Parathyroid adenoma (tissue), 2 donors: Measurements from ENCODE around the gene KPNA1.

ENCODE experiments used
- H2AFZ ChIP-seq: fragments of 300-600 bp; sonication (generic); one replicate; pipeline ENCODE4 v1.7.0; 2017; ENCODE audit warnings: antibody characterized with exemption, mild to moderate bottlenecking
- H3K27ac ChIP-seq: fragments of 300-600 bp; sonication (generic); one replicate; pipeline ENCODE4 v1.7.0; 2017
- H3K27me3 ChIP-seq: fragments of 300-600 bp; sonication (generic); one replicate; pipeline ENCODE4 v1.7.0; 2017; ENCODE audit warnings: low read length; ENCODE audit not compliant: control insufficient read depth, insufficient read depth
- H3K36me3 ChIP-seq: fragments of 300-600 bp; sonication (generic); one replicate; pipeline ENCODE4 v1.7.0; 2017; ENCODE audit warnings: low read length; ENCODE audit not compliant: control insufficient read depth, insufficient read depth
- H3K4me1 ChIP-seq: fragments of 300-600 bp; sonication (generic); one replicate; pipeline ENCODE4 v1.7.0; 2017; ENCODE audit warnings: control low read depth
- H3K4me2 ChIP-seq: fragments of 300-600 bp; sonication (generic); one replicate; pipeline ENCODE4 v1.7.0; 2017; ENCODE audit warnings: low read length
- H3K4me3 ChIP-seq: fragments of 300-600 bp; sonication (generic); one replicate; pipeline ENCODE4 v1.7.0; 2017; ENCODE audit warnings: low read depth, low read length
- H3K79me2 ChIP-seq: fragments of 300-600 bp; sonication (generic); one replicate; pipeline ENCODE4 v1.7.0; 2017; ENCODE audit warnings: control low read depth
- H3K9ac ChIP-seq: fragments of 300-600 bp; sonication (generic); one replicate; pipeline ENCODE4 v1.7.0; 2017; ENCODE audit warnings: mild to moderate bottlenecking
- H3K9me3 ChIP-seq: fragments of 300-600 bp; sonication (generic); one replicate; pipeline ENCODE4 v1.7.0; 2017; ENCODE audit warnings: low read length; ENCODE audit not compliant: control insufficient read depth
- CTCF ChIP-seq: fragments of 300-600 bp; sonication (generic); IDR thresholded peaks from one replicate; pipeline ENCODE4 v1.7.0; 2017; ENCODE audit warnings: antibody characterized with exemption, mild to moderate bottlenecking
- donor health status: primary hyperparathyroidism.

KPNA1 gene

GRCh38 chr3:122484985-122485384 is 29.8 kb downstream of the KPNA1 start:
- no peak for TF ChIP-seq CTCF
- no peaks in the 10 kb centered on the region for H3K9me3 ChIP-seq
- no peak overlapping the region for H3K9ac ChIP-seq
- no peak overlapping the region for H2AFZ ChIP-seq
- H3K36me3 ChIP-seq: no peaks in the 10 kb centered on the region
- peaks cover 40% of the 10 kb centered on the region for H3K79me2 ChIP-seq
- H3K4me1 ChIP-seq: peaks cover 15% of the 10 kb centered on the region
- no peak overlapping the region for H3K27ac ChIP-seq
- no peak overlapping the region for H3K4me2 ChIP-seq
- H3K4me3 ChIP-seq: no peak overlapping the region
- H3K27me3 ChIP-seq: no peaks in the 10 kb centered on the region

- peaks cover 43% of the 10 kb centered on the region for H3K79me2 ChIP-seq
- no peaks in the 10 kb centered on the region for H3K36me3 ChIP-seq
- no peaks in the 10 kb centered on the region for H3K27me3 ChIP-seq
- no peak overlapping the region for H2AFZ ChIP-seq
- H3K9ac ChIP-seq: no peak overlapping the region
- no peak overlapping the region for H3K27ac ChIP-seq
- peaks cover 10% of the 10 kb centered on the region for H3K4me1 ChIP-seq
- TF ChIP-seq CTCF: no peak
- no peak overlapping the region for H3K4me2 ChIP-seq
- no peak overlapping the region for H3K4me3 ChIP-seq
- H3K9me3 ChIP-seq: no peaks in the 10 kb centered on the region
Measured at GRCh38 chr3:122481390-122481789, 33.3 kb downstream of the KPNA1 start.

- TF ChIP-seq CTCF: no peak
- H3K4me3 ChIP-seq: no peak overlapping the region
Measured at GRCh38 chr3:122476532-122476931, 38.2 kb downstream of the KPNA1 start.

GRCh38 chr3:122475316-122475715 is 39.4 kb downstream of the KPNA1 start:
- H3K27ac ChIP-seq: no peak overlapping the region
- H3K9me3 ChIP-seq: no peaks in the 10 kb centered on the region
- H2AFZ ChIP-seq: no peak overlapping the region
- H3K9ac ChIP-seq: no peak overlapping the region
- no peaks in the 10 kb centered on the region for H3K27me3 ChIP-seq
- peaks cover 61% of the 10 kb centered on the region for H3K79me2 ChIP-seq
- no peak overlapping the region for H3K4me2 ChIP-seq
- H3K36me3 ChIP-seq: no peaks in the 10 kb centered on the region
- no peak overlapping the region for H3K4me3 ChIP-seq
- TF ChIP-seq CTCF: no peak
- no peaks in the 10 kb centered on the region for H3K4me1 ChIP-seq

More at GRCh38 chr3:122476532-122476931, 38.2 kb downstream of the KPNA1 start:
- H3K4me1 ChIP-seq: peaks cover 3% of the 10 kb centered on the region
- H3K27me3 ChIP-seq: no peaks in the 10 kb centered on the region
- no peak overlapping the region for H2AFZ ChIP-seq
- H3K9me3 ChIP-seq: no peaks in the 10 kb centered on the region
- no peaks in the 10 kb centered on the region for H3K36me3 ChIP-seq
- H3K9ac ChIP-seq: no peak overlapping the region
- no peak overlapping the region for H3K27ac ChIP-seq
- no peak overlapping the region for H3K4me2 ChIP-seq
- peaks cover 65% of the 10 kb centered on the region for H3K79me2 ChIP-seq

- no peak for TF ChIP-seq CTCF
- Histone ChIP-seq H3K4me3 (no peak overlapping the region), H3K79me2 (peaks cover 42% of the 10 kb centered on the region), H3K27ac (no peak overlapping the region), H3K36me3 (no peaks in the 10 kb centered on the region), H3K4me2 (no peak overlapping the region), H3K27me3 (no peaks in the 10 kb centered on the region), H3K4me1 (peaks cover 22% of the 10 kb centered on the region), H3K9me3 (no peaks in the 10 kb centered on the region), H2AFZ (no peak overlapping the region), H3K9ac (no peak overlapping the region)
Measured at GRCh38 chr3:122469659-122470058, 45.1 kb downstream of the KPNA1 start.
